Measurements from ENCODE around the gene CYTL1.
"Not testable (repeated sequence)": the region's sequence is repeated elsewhere in the genome, so short reads cannot be mapped to it uniquely, and the experiment has no call there.

CYTL1 gene

DNA sequence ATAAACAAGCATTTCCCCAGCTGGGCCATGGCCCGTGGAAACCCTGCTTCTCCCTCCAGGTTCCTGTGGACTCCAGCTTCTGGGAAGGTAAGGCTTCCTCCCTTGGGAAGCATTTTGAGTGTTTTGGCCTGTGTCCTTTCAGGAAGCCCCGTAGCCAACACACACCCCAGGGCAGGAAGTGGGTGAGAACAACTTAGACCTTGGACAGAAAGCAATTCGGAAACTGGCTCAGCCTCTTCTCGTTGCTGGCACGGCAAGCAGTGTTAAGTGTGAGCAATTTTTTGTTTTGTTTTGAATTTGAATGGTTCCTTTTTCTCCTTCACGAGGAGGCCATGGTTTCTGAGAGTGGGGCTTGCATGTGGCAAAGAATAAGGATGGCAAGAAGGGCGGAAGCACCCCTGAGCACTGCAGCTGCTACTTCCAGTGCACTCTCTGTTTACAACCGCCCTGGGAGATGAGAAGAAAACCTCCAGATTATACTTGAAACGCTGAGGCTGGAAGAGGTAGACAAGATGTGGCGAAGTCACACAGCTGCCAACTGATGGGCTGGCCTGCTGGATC lies 14.1 kb upstream of the CYTL1 start:
- no peak for DNase-seq

DNA sequence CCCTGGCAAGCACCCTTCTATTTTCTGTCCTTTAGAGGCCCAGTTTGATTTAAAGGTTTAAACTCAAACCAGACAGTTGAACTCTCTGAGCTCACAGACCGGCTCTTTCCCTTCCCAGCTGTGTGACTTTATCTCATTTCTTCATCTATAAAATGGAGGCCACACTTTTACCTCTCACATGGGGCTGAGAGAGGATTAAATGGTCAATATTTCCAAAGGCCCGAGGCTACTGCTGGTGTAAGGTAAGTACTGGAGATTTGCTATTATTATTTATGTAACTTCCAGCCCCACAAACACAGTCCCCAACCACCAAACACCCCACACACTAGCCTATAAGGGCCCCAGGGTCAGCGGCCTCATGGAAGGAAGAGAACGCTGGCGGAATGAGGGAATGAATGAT lies 13.6 kb upstream of the CYTL1 start:
- no peak for DNase-seq

DNA sequence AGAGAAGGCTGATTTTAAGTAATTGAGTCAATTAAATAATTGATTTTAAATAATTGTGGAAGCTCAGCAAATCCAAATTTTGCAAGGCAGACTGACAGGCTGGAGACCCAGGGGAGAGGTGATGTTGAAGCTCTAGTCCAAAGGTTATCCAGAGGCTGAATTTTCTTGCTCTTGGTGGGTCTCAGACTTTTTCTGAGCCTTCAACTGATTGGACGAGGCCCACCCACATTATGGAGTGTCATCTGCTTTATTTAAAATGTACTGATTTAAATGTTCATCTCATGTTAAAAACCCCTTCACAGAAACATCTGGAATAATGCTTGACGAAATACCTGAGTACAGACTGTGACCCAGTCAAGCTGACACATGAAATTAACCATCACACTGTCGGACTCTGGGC lies 11.7 kb upstream of the CYTL1 start:
- DNase-seq = no peak

DNA sequence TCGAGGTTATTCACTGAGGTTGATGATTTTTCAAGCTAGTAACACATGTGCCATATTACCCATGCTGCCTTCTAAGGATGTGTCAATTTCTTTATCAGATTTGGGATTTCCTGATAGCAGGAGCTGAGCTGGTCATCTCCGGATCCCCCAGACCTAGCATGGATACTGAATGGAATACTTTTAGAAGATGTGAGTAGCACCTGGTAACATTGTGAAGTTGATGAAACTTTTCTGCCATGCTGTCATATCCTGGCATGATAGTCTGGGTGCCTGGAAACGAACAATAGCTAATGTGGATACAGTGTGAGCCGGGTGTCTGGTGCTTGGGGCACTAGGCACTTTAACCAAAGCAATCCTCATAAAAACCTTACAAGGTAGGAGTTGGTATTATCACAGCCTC lies 11.0 kb upstream of the CYTL1 start:
- no peak for DNase-seq

DNA sequence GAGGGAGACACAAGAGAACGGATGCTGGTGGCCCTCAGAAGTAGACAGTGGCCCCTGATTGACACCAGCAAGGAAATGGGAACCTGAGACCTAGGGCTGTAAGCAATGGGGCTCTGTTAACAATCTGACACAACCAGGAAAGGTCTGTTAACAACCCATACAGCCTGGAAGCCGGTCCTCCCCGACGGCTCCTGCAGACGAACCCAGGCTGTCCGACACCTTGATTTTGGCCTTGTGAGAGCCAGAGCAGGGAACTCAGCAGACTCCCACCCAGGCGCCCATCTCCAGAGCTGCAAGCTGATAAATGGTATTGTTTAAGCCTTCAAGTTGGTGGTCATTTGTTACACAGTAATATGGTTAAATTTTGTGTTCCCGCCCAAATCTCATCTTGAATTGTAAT lies 10.2 kb upstream of the CYTL1 start:
- no peak for DNase-seq

DNA sequence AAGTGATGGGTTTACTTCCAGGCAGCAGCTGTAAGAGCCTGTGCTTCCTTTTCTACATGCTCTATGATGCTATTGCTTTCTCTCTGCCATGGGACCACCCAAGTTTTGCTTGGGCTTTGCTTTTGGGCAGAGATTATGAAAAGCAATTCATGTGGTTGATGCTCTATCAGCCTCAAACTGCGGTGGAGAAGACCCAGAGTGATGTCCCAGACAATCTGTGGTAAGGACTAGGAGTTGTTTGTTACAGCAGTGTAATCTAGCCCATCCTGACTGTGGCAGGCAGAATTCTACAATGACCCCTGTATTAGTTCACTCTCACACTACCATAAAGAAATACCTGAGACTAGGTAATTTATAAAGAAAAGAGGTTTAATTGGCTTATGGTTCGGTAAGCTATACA lies 9.2 kb upstream of the CYTL1 start:
- DNase-seq = no peak

DNA sequence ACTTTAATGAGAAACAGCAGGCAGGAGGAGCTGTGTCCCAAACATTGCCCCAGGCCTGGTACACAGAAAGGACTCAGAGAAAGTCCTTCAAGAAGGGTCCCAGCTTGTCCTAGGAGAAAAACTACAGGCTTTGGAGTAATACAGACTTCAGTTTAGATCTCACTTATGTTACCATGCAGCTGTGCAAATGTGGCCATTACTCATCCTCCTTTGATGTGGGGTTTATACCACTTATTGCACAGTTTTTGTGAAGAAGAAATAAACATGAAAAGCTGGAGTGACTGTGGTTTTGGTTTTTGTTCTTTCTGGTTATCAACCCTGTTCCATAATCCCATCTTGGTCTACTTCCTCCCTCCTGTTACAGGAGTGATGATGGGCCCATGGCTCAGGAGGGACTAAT lies 8.1 kb upstream of the CYTL1 start:
- DNase-seq = no peak

DNA sequence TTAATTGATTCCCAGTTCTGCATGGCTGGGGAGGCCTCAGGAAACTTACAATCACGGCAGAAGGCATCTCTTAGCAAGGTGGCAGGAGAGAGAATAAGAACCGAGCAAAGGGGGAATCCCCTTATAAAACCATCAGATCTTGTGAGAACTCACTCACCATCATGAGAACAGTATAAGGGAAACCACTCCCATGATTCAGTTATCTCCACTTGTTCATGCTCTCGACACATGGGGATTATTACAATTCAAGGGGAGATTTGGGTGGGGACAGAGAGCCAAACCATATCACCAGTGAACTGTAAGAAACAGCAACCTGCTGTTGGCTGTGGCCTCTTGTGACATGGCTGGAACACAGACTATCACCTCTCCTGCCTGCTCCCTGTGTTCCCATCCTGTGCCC lies 7.1 kb upstream of the CYTL1 start:
- no peak for DNase-seq

DNA sequence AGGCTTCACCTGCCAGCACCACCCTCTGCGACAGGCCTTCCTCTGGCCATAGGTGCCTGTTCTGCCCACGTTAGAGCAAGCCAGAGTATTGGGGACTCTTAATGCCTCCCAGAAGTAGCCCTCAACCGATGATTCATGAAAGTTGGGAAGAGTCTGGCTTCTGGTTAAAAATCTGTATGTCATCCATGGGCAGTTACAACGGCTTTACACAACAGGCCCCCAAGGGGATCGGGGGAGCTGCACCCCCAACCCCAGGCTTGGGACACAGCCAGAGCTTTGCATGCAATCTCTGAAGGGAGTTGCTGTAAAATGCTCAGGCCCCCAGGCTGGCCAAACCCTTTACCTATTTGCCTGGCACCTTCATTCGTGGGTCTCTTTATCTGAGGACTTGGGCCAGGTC lies 5.4 kb upstream of the CYTL1 start:
- no peak for DNase-seq

DNA sequence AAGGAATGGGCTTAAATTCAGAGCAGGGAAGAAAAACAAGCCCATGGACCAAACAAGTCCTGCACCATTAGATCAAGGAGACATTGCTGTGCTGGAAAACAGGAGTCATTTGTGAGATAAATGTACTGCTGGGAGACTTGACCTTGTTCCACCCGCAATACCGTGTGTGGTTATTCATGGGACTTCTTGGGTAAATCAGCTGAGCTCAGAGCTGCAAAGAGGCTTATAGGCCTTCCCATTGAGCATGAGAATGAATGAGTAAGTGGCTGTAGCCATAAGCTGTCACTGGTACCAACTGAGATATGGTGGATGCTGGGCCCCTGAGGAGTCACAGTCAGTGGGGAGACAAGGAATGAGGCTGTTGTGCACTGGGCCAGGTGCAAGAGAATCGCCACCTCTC lies 2.3 kb upstream of the CYTL1 start:
- DNase-seq = no peak

DNA sequence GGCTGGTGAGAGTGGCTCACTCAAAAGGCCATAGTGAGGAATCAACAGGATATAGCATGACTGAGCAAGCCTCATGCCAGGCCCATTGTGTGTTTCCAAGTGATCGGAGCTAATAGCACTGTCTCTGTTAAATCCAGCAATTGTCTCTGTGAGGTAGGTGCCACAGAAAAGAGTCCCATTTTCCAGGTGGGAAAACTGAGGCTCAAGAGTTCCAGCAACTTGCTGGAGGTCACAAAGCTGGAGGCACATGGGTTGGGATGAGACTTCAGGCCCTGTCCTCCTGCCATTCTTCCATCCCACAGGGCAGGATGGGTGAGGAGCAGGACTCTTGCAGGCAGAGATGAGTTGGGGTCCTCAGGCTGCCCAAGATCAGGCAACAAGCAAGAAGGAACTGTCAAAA lies 1.1 kb upstream of the CYTL1 start:
- no peak for DNase-seq

DNA sequence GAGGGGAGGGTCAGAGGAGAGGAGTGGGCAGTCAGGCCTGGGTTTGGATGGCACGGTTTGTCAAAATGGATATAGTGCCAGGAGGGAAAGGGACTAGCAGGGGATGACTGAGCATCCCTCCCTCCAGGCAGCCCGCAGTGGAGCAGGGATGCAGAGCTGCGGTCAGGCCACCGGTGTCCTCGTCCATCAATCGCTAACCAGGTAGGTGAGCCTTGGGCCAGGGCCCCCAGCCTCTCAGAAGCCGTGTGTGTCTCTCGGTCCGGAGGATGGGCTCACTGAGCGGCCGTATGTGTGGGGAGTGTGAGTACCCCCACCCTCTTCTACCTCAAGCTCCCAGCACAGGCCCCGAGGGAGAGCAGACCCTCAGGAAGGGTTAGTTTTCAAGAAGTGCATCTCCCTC lies 538 bp upstream of the CYTL1 start:
- no peak for DNase-seq

DNA sequence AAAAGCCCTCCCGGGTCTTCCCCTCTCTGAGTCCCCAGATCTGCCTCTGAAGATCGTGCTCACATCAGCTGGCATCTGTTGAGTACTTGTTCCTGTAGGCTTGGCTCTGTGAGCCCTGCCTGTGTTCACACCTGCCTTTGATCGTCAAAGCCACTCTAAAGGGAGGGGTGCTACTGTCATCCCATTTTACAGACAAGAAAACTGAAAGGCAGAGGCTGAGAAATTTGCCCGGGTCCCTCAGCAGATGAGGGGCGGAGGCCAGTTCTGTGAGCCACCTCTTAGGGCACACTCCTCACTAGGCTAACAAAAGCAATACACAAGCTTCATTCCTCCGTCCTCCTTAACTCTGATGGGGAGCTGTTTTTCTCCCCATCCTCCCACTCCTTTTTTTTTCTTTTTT lies 655 bp downstream of the CYTL1 start:
- DNase-seq = no peak

DNA sequence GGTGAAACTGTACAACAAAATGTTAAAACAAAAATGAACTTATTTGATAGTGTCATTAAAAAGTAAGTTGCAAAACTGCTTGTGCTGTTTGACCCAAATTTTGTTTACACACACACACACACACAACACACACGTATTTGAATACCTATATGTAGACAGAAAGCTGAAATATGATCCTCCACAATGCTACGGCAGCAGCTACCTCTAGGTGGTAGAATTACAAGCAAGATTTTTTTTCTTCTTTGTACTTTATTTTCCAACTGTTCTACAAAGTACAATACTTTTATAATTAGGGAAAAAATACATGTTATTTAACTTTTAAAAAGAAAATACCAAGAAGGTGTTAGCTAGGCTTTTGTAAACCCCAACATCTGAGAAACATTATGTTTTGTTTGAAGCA lies 1.2 kb downstream of the CYTL1 start:
- DNase-seq = peak; percentile 31

DNA sequence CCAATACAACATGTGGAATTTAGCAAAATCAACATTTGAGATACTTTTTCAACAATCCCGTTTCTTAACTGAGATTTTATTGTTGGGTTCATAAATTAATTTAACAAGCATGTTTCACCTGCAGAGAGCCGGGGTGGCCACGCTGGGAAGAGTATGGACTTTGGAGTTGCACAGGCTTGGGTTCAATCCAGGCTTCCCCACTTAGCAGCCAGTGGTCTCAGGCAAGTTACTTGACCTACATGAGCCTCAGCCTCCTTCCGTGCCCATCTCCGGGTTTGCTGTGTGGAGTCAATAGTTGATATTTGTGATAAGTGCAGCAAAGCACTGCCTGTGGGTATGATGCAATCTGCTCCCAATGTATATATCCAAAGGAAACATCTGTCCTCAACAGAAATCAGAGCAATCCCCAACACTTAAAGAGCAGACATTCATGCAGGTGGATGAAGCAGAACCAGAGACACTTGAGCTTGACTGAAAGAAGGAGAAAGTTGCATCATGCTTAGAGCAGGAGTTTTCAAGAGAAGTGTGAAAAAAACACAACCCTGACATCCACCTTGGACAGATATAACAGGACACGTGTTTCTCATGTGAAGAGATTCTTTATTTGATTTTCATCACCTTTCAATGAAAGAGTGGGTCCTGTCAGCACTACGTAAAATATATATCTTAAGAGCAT lies 5.1 kb downstream of the CYTL1 start:
- DNase-seq = no peak

DNA sequence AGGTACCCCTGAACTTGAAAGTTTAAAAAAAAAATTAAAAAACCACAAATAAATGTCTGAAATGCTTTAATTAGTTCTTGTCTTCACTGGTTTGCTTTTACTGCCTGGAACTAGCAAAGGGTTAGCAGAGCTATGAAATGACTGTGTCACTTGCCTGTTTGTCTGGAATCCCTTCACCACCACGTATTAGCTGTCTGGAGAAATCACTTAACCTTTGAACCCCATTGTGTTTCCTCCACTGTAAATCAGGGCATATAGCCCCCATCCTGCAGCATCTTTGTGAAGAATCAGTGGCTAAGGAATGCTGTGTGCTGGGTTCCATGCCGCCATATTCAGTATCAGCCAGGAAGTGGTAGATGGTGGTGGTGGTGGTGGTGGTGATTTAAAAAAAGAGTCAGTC lies 6.3 kb downstream of the CYTL1 start:
- DNase-seq = no peak

DNA sequence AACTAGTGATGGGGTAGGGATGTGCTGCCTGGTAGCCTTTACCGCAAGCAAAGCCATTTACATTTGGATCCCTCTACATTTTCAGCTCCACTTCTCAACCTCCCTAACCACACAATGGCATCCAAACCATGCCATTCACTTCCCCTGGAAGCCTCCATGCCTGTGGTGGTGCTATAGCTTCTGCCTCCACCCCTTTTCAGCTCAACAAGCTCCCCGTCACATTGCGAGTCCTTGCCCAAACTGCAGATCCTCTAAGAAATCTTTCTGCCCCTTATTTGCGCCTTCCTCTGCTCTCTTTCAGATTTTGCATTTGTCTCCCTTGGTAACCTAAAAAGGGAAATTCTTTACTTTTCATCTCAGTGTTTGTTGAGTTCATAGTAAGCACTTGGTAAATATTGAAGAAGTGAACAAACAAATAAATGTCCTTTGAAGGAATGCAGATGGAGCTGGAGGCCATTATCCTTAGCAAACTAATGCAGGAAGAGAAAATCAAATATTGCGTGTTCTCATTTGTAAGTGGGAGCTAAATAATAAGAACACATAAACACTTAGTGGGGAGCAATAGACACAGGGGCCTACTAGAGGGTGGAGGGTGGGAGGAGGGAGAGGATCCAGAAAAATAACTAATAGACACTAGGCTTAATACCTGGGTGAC lies 6.9 kb downstream of the CYTL1 start:
- no peak for DNase-seq

DNA sequence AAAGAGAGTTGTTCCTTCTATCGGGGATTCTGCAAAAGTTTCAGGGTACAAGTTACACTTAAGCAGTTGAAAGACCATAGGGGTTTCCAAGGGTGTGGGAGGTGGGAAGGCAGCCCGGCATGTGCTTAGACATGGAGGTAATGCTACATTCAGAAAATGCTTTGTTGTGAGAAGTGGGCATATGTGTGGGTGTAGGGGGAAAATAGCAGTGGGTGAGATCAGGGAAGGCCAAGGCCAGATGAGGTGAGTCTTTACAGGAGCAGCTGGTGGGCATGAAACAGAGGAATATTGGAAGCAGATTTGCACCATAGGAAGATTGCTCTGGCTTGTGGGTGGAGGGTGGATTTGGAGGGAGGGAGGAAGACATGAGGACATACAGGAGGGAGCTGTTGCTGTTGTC lies 8.3 kb downstream of the CYTL1 start:
- no peak for DNase-seq

DNA sequence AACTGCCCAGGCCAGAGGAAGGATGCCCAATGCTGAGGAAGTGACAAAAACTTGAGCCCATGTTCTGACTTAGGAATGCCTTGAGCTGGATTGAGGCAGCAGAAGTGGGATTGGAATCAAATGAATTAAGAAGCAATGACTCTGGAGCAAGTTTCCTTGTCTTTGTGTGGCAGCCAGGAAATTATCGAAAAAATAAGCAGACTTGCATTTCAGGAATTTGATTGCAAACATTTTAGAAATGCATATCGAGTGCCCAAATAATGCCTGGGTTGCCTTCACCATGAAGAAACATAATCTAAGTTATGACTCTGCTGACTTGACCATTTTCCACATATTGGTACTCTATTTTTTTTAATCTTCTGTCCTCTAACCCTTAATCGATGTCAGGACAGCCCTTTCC lies 9.5 kb downstream of the CYTL1 start:
- DNase-seq = no peak

DNA sequence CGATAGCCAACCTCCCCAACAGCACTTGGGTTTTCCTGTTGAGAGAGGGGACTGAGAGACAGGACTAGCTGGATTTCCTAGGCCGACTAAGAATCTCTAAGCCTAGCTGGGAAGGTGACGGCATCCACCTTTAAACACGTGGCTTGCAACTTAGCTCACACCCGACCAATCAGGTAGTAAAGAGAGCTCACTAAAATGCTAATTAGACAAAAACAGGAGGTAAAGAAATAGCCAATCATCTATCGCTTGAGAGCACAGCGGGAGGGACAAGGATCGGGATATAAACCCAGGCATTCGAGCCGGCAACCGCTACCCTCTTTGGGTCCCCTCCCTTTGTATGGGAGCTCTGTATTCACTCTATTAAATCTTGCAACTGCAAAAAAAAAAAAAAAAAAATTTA lies 12.3 kb downstream of the CYTL1 start:
- not testable (repeated sequence) for DNase-seq

DNA sequence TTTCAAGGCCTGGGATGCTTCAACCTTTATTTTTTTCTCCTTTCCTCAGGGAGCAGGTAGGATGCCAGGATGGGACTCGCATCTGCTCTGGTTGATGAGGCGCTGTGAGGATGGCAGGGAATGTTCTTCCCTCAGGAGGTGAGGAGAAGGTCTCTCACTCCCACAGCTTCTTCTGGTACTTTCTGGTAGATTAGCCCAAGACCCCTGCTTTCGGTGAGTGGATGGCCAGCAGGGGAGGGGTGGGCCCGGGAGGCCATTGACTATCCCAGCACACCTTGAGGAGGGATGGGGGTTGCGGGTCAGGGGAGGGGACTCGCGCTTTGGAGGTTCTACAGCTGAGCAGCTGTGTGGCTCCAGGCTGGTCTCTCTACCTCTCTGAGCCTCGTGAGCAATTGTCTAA lies 14.8 kb downstream of the CYTL1 start:
- DNase-seq = no peak

DNA sequence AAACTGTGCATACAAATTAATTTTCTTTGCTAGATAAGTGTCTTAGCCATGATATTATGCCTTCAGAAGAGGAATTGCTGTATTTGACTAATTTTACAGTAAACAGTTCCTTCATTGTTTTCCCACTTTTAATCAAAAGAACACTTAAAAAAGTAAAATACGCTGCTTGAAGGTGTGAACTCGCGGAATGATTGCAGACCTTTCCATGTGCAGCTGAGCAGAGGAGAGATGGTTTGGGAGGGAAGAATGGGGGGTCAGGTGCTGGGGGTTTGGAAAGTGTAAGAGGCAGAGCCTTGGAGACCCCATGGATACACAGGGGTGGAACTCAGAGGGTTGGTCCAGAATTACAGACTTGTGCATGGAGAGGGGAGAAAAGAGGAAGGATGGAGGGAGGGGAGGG lies 15.3 kb downstream of the CYTL1 start:
- DNase-seq = no peak

DNA sequence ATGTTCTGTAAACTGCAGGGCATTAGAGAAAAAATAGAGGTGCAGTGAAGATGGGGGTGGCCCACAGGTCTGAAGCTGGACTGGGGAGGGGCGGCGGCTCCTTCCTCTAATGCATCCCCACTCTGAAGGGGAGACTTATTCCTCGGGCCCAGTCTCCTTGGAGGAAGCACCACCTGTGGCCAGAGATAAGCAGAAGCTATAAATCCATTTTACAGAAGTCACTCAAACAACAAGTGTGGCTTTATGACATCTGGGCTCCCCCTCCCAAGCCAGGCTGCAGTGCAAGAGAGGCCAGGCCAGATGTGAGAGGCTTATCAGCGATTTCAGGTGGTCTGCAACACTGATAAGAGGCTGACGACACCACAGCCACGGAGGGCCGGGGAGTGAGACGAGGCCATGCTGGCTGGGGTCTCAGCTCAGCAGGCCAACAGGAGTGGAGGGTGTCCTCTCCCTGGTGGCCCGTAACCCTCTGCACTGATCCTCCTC lies 15.8 kb downstream of the CYTL1 start:
- DNase-seq = no peak

DNA sequence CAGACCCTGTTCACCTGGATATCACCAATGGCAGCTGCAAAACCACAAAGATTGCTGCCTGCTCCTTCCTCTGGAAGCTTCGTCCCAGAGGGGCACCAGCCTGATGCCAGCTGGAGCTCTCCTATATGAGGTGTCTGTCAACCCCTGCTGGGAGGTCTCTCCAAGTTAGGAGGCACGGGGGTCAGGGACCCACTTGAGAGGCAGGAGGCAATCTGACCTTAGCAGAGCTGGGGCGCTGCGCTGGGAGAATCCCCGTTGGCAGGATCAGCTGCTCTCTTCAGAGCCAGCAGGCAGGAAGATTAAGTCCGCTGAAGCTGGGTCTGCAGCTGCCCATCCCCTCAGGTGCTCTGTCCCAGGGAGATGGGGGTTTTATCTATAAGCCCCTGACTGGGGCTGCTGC lies 17.6 kb downstream of the CYTL1 start:
- DNase-seq = not testable (repeated sequence)

DNA sequence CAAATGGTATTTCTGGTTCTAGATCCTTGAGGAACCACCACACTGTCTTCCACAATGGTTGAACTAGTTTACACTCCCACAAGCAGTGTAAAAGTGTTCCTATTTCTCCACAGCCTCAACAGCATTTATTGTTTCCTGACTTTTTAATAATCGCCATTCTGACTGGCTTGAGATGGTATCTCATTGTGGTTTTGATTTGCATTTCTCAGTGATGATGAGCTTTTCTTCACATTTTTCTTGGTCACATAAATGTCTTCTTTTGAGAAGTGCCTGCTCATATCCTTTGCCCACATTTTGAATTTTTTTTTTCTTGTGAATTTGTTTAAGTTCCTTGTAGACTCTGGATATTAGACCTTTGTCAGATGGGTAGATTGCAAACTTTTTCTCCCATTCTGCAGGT lies 22.3 kb downstream of the CYTL1 start:
- DNase-seq = not testable (repeated sequence)
